Measurements from ENCODE around the gene SHTN1.

- TF ChIP-seq POLR2A (IDR thresholded peaks at IDR 0.05) (no peak), CTCF (IDR thresholded peaks at IDR 0.05) (no peak), EP300 (IDR thresholded peaks at IDR 0.05) (no peak)
Observed at GRCh38 chr10:116989439-116989838, 15.5 kb downstream of the SHTN1 start.

Data from suprapubic skin (tissue), 3 donors.